GM12872 (cell line): ENCODE results near the gene SLCO4A1.

Experiments used
- TF ChIP-seq, protein P1 (sequence below): IDR thresholded peaks from 3 replicates; pipeline ENCODE4 v1.5.1; 2011; ENCODE audit warnings: low read depth, mild to moderate bottlenecking, low read length, moderate library complexity; ENCODE audit not compliant: insufficient read depth

The SLCO4A1 gene

GRCh38 chr20:62648318-62648995 lies 6.2 kb downstream of the SLCO4A1 start:
- TF ChIP-seq, protein P1, sequence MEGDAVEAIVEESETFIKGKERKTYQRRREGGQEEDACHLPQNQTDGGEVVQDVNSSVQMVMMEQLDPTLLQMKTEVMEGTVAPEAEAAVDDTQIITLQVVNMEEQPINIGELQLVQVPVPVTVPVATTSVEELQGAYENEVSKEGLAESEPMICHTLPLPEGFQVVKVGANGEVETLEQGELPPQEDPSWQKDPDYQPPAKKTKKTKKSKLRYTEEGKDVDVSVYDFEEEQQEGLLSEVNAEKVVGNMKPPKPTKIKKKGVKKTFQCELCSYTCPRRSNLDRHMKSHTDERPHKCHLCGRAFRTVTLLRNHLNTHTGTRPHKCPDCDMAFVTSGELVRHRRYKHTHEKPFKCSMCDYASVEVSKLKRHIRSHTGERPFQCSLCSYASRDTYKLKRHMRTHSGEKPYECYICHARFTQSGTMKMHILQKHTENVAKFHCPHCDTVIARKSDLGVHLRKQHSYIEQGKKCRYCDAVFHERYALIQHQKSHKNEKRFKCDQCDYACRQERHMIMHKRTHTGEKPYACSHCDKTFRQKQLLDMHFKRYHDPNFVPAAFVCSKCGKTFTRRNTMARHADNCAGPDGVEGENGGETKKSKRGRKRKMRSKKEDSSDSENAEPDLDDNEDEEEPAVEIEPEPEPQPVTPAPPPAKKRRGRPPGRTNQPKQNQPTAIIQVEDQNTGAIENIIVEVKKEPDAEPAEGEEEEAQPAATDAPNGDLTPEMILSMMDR, result no peak

DNA sequence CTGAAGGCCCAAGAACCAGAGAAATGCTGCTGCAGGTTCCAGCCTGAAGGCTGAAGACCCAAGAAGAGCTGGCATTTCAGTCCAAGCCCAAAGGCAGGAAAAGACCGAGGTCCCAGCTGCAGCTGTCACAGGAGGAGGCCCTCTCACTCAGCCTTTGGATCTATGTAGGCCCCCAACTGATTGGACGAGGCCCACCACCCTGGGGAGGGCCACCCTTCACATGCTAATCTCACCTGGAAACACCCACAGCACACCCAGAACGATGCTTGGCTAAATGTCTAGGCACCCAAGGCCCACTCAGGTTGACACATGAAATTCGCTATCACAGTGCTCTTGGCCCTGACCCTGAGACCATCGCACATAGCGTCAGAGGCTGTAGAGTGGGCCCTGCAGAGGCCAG lies 6.8 kb downstream of the SLCO4A1 start:
- TF ChIP-seq, protein P1, result no peak

GRCh38 chr20:62650551-62651284 lies 8.4 kb downstream of the SLCO4A1 start:
- TF ChIP-seq, protein P1, result no peak

DNA sequence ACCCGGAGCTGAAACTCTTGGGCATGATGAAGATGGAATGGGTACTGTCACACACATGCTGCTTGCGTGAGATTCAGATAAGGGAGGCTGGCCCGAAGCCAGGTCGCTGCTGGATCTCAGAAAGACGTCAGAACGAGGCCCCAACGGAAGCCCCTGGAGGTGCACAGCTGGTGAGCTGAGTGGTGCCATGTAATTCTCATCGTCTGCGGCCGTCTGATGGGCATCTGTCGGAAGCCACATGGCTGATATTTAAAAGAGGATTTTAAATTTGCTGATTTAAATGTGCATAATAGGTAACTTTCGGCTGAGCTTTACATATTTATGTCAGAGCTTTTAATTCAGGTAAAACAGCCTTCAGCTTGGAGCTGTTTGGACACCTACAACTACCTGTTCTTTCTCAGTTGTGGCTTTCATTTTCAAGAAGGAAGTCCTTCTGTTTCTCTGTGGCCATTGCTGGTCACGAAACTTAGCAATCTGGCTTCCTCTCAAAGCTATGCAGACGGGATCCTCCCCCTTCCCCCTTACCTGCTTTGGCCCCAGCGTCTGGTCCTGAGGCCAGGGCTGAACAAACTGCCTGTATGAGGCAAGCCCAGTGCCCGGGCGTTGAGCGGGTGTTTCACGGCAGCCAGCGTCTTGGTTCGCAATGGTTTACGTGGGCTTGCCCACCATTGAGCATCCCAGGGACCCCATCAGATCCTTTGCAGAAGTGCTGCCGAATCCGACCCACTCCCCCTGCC lies 9.2 kb downstream of the SLCO4A1 start:
- TF ChIP-seq, protein P1, result no peak

DNA sequence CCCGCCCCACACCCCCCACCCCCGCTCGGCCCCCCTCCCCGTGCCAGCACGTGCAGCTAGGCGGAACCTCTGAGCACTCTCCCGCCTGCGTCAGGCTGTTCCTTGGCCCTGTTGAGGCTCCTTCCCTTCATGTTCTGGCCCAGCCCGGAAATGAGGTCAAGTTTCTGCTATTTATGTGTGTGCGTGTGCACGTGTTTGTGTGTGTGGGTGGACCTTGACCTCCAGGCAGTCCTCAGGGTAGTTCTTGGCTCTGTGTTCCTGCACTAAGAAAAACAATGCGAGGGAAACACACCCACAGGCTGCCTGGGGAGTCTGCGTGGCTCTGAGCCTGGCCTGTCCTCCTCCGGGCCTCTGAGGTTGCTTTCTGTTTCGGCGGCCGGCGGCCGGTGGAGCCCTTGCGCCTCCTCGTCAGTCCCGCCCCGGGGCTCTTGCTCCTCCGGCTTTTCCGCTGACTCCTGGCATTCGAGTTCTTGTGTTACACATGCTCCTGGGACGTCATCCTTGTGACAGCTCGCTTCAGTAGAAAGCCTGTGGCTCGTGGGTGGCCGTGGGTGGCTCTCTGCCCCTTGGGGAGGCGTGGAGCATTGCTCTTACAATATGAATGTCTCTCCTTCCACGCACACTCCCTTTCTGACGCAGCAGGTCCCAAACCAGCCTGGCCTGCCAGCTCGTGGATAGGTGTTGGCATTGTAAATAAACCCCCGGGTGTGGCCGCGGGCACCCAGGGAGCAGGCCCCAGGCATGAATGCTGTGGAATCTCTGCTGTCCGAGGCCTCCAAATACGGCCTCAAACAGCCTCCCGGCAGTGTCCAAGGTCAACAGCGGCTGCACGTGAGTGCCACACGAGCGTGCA lies 10.0 kb downstream of the SLCO4A1 start:
- TF ChIP-seq, protein P1, result no peak

DNA sequence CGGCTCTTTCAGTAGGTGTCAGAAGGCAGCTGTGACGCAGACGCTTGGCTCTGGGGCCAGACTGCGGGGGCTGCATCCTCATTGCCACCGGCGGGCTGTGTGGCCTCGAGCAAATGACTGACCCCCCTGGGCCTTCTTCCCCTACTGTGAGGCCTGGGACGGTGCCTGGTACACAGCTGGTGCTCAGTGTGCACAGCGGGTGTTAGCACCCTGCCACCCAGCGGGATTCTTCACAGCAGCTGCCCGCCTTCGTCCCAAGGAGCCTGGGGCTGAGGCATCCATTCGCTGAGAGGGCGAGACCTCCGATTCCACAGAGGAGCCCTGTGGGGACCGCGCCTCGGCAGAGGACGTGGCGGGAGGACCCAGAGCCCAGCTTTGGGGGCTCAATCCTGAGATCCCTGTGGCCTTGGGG lies 10.6 kb downstream of the SLCO4A1 start:
- TF ChIP-seq, protein P1, result no peak
